Measurements from ENCODE around the gene GRM7. TPM values are rescaled to one million over a fixed set of nuclear protein-coding genes. Genes with fewer than 3 reads are reported as not detected.

GRM7 gene
- total and polyA plus RNA-seq, 2 donors, result 0.14 to 1.7 TPM

GRCh38 chr3:7194071-7194835 lies 333.3 kb downstream of the GRM7 start:
- Histone ChIP-seq H3K27me3 (ENCODE audit: control insufficient read depth in 2 of 2, insufficient read depth in 1 of 2, low read length in 1 of 2) (no peaks in the 10 kb centered on the region), H3K27ac (ENCODE audit: low read depth in 1 of 2, low read length in 1 of 2) (no peak overlapping the region), H3K4me1 (ENCODE audit: control insufficient read depth in 2 of 2, insufficient read depth in 2 of 2, low read length in 2 of 2) (no peaks in the 10 kb centered on the region), H3K4me3 (ENCODE audit: low read length in 2 of 2) (no peak overlapping the region), H3K36me3 (ENCODE audit: control insufficient read depth in 2 of 2, insufficient read depth in 2 of 2, low read length in 1 of 2) (no peaks in the 10 kb centered on the region), H3K9me3 (ENCODE audit: control insufficient read depth in 2 of 2, insufficient read depth in 1 of 2, low read length in 1 of 2) (no peaks in the 10 kb centered on the region)
- WGBS, result 88% methylated on average over 6 of the region's 6 CpGs
- no peak for DNase-seq (ENCODE audit: low read depth in 6 of 9, low spot score in 9 of 9)

GRCh38 chr3:7195934-7196333 lies 335.0 kb downstream of the GRM7 start:
- Histone ChIP-seq H3K27me3 (ENCODE audit: control insufficient read depth in 2 of 2, insufficient read depth in 1 of 2, low read length in 1 of 2) (no peaks in the 10 kb centered on the region), H3K9me3 (ENCODE audit: control insufficient read depth in 2 of 2, insufficient read depth in 1 of 2, low read length in 1 of 2) (no peaks in the 10 kb centered on the region), H3K4me3 (ENCODE audit: low read length in 2 of 2) (no peak overlapping the region), H3K36me3 (ENCODE audit: control insufficient read depth in 2 of 2, insufficient read depth in 2 of 2, low read length in 1 of 2) (no peaks in the 10 kb centered on the region), H3K27ac (ENCODE audit: low read depth in 1 of 2, low read length in 1 of 2) (no peak overlapping the region), H3K4me1 (ENCODE audit: control insufficient read depth in 2 of 2, insufficient read depth in 2 of 2, low read length in 2 of 2) (no peaks in the 10 kb centered on the region)
- DNase-seq (ENCODE audit: low read depth in 6 of 9, low spot score in 9 of 9), result no peak
- 85% methylated on average over 1 of the region's 1 CpG for WGBS

GRCh38 chr3:7201784-7202183 lies 340.9 kb downstream of the GRM7 start:
- DNase-seq (ENCODE audit: low read depth in 6 of 9, low spot score in 9 of 9), result no peak
- Histone ChIP-seq H3K4me1 (ENCODE audit: control insufficient read depth in 2 of 2, insufficient read depth in 2 of 2, low read length in 2 of 2) (no peaks in the 10 kb centered on the region), H3K4me3 (ENCODE audit: low read length in 2 of 2) (no peak overlapping the region), H3K27ac (ENCODE audit: low read depth in 1 of 2, low read length in 1 of 2) (no peak overlapping the region), H3K27me3 (ENCODE audit: control insufficient read depth in 2 of 2, insufficient read depth in 1 of 2, low read length in 1 of 2) (no peaks in the 10 kb centered on the region), H3K36me3 (ENCODE audit: control insufficient read depth in 2 of 2, insufficient read depth in 2 of 2, low read length in 1 of 2) (no peaks in the 10 kb centered on the region), H3K9me3 (ENCODE audit: control insufficient read depth in 2 of 2, insufficient read depth in 1 of 2, low read length in 1 of 2) (no peaks in the 10 kb centered on the region)
- 94% methylated on average over 2 of the region's 2 CpGs for WGBS

GRCh38 chr3:7203969-7204847 lies 343.3 kb downstream of the GRM7 start:
- Histone ChIP-seq H3K4me3 (ENCODE audit: low read length in 2 of 2) (no peak overlapping the region), H3K36me3 (ENCODE audit: control insufficient read depth in 2 of 2, insufficient read depth in 2 of 2, low read length in 1 of 2) (no peaks in the 10 kb centered on the region), H3K4me1 (ENCODE audit: control insufficient read depth in 2 of 2, insufficient read depth in 2 of 2, low read length in 2 of 2) (no peaks in the 10 kb centered on the region), H3K9me3 (ENCODE audit: control insufficient read depth in 2 of 2, insufficient read depth in 1 of 2, low read length in 1 of 2) (no peaks in the 10 kb centered on the region), H3K27me3 (ENCODE audit: control insufficient read depth in 2 of 2, insufficient read depth in 1 of 2, low read length in 1 of 2) (no peaks in the 10 kb centered on the region), H3K27ac (ENCODE audit: low read depth in 1 of 2, low read length in 1 of 2) (no peak overlapping the region)
- DNase-seq (ENCODE audit: low read depth in 6 of 9, low spot score in 9 of 9), result no peak
- WGBS, result 92% methylated on average over 5 of the region's 5 CpGs

GRCh38 chr3:7204848-7205156 lies 343.9 kb downstream of the GRM7 start:
- DNase-seq (ENCODE audit: low read depth in 6 of 9, low spot score in 9 of 9), result no peak
- 95% methylated on average over 2 of the region's 2 CpGs for WGBS
- Histone ChIP-seq H3K36me3 (ENCODE audit: control insufficient read depth in 2 of 2, insufficient read depth in 2 of 2, low read length in 1 of 2) (no peaks in the 10 kb centered on the region), H3K9me3 (ENCODE audit: control insufficient read depth in 2 of 2, insufficient read depth in 1 of 2, low read length in 1 of 2) (no peaks in the 10 kb centered on the region), H3K27me3 (ENCODE audit: control insufficient read depth in 2 of 2, insufficient read depth in 1 of 2, low read length in 1 of 2) (no peaks in the 10 kb centered on the region), H3K4me3 (ENCODE audit: low read length in 2 of 2) (no peak overlapping the region), H3K4me1 (ENCODE audit: control insufficient read depth in 2 of 2, insufficient read depth in 2 of 2, low read length in 2 of 2) (no peaks in the 10 kb centered on the region), H3K27ac (ENCODE audit: low read depth in 1 of 2, low read length in 1 of 2) (no peak overlapping the region)

- no peaks in the 10 kb centered on the region for H3K9me3 ChIP-seq (ENCODE audit: control insufficient read depth in 2 of 2, insufficient read depth in 1 of 2, low read length in 1 of 2)
- DNase-seq (ENCODE audit: low read depth in 6 of 9, low spot score in 9 of 9), result no peak
- H3K4me1 ChIP-seq (ENCODE audit: control insufficient read depth in 2 of 2, insufficient read depth in 2 of 2, low read length in 2 of 2), result no peaks in the 10 kb centered on the region
- H3K36me3 ChIP-seq (ENCODE audit: control insufficient read depth in 2 of 2, insufficient read depth in 2 of 2, low read length in 1 of 2), result no peaks in the 10 kb centered on the region
- no peaks in the 10 kb centered on the region for H3K27me3 ChIP-seq (ENCODE audit: control insufficient read depth in 2 of 2, insufficient read depth in 1 of 2, low read length in 1 of 2)
- 84% methylated on average over 4 of the region's 4 CpGs for WGBS
- H3K4me3 ChIP-seq (ENCODE audit: low read length in 2 of 2), result no peak overlapping the region
- H3K27ac ChIP-seq (ENCODE audit: low read depth in 1 of 2, low read length in 1 of 2), result no peak overlapping the region
These were observed 344.6 kb downstream of the GRM7 start for GRCh38 chr3:7205535-7205934.

GRCh38 chr3:7205962-7206361 lies 345.0 kb downstream of the GRM7 start:
- Histone ChIP-seq H3K4me1 (ENCODE audit: control insufficient read depth in 2 of 2, insufficient read depth in 2 of 2, low read length in 2 of 2) (no peaks in the 10 kb centered on the region), H3K36me3 (ENCODE audit: control insufficient read depth in 2 of 2, insufficient read depth in 2 of 2, low read length in 1 of 2) (no peaks in the 10 kb centered on the region), H3K27me3 (ENCODE audit: control insufficient read depth in 2 of 2, insufficient read depth in 1 of 2, low read length in 1 of 2) (no peaks in the 10 kb centered on the region), H3K4me3 (ENCODE audit: low read length in 2 of 2) (no peak overlapping the region), H3K9me3 (ENCODE audit: control insufficient read depth in 2 of 2, insufficient read depth in 1 of 2, low read length in 1 of 2) (no peaks in the 10 kb centered on the region), H3K27ac (ENCODE audit: low read depth in 1 of 2, low read length in 1 of 2) (no peak overlapping the region)
- no peak for DNase-seq (ENCODE audit: low read depth in 6 of 9, low spot score in 9 of 9)
- WGBS, result 39% methylated on average over 4 of the region's 4 CpGs

- H3K27ac ChIP-seq (ENCODE audit: low read depth in 1 of 2, low read length in 1 of 2), result no peak overlapping the region
- whole genome bisulfite sequencing, result 95% methylated on average over 5 of the region's 5 CpGs
- no peaks in the 10 kb centered on the region for H3K36me3 ChIP-seq (ENCODE audit: control insufficient read depth in 2 of 2, insufficient read depth in 2 of 2, low read length in 1 of 2)
These were observed 346.2 kb downstream of the GRM7 start for GRCh38 chr3:7207125-7207524.

GRCh38 chr3:7207928-7208327 lies 347.0 kb downstream of the GRM7 start:
- H3K4me3 ChIP-seq (ENCODE audit: low read length in 2 of 2), result no peak overlapping the region
- H3K27ac ChIP-seq (ENCODE audit: low read depth in 1 of 2, low read length in 1 of 2), result no peak overlapping the region
- no peak for DNase-seq (ENCODE audit: low read depth in 6 of 9, low spot score in 9 of 9)
- H3K36me3 ChIP-seq (ENCODE audit: control insufficient read depth in 2 of 2, insufficient read depth in 2 of 2, low read length in 1 of 2), result no peaks in the 10 kb centered on the region
- H3K4me1 ChIP-seq (ENCODE audit: control insufficient read depth in 2 of 2, insufficient read depth in 2 of 2, low read length in 2 of 2), result no peaks in the 10 kb centered on the region
- H3K9me3 ChIP-seq (ENCODE audit: control insufficient read depth in 2 of 2, insufficient read depth in 1 of 2, low read length in 1 of 2), result no peaks in the 10 kb centered on the region
- 91% methylated on average over 2 of the region's 2 CpGs for WGBS
- H3K27me3 ChIP-seq (ENCODE audit: control insufficient read depth in 2 of 2, insufficient read depth in 1 of 2, low read length in 1 of 2), result no peaks in the 10 kb centered on the region

More at GRCh38 chr3:7207125-7207524, 346.2 kb downstream of the GRM7 start:
- Histone ChIP-seq H3K27me3 (ENCODE audit: control insufficient read depth in 2 of 2, insufficient read depth in 1 of 2, low read length in 1 of 2) (no peaks in the 10 kb centered on the region), H3K9me3 (ENCODE audit: control insufficient read depth in 2 of 2, insufficient read depth in 1 of 2, low read length in 1 of 2) (no peaks in the 10 kb centered on the region), H3K4me3 (ENCODE audit: low read length in 2 of 2) (no peak overlapping the region), H3K4me1 (ENCODE audit: control insufficient read depth in 2 of 2, insufficient read depth in 2 of 2, low read length in 2 of 2) (no peaks in the 10 kb centered on the region)
- no peak for DNase-seq (ENCODE audit: low read depth in 6 of 9, low spot score in 9 of 9)

All from thymus (tissue), 11 donors.